ENCODE measurements around the gene FHIT. TPM values are rescaled to one million over a fixed set of nuclear protein-coding genes. Genes with fewer than 3 reads are reported as not detected.

FHIT gene
- total RNA-seq, 4 donors from 2014 or later = 4.6 to 6.1 (median 5.7) TPM

DNA sequence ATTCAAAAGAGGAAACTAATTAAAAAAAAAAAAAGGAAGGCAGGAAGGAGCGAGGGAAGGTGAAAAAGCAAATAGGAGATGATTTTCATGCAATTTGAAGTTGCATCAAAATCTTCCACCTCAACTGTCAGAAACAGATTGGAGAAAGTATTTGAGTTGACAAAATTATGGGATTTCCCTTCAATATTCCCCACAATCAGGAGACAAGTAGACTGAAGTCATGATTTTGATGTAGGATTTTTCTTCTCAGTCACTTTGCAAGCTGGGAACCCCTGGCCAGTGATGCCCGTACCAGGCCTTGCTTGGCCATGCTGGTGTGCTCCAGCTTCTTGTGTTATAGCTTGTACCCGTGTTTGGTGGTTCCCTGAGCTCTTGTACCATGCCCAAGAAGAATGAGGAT, 1347.0 kb downstream of the FHIT start:
- no peaks in the 10 kb centered on the region for H3K9me3 ChIP-seq
- WGBS = 92% methylated on average over 3 of the region's 3 CpGs
- H3K4me1 ChIP-seq = no peaks in the 10 kb centered on the region
- no peak overlapping the region for H3K4me3 ChIP-seq
- no peak overlapping the region for H3K27ac ChIP-seq (replicated peaks in 1 of 4)
- TF ChIP-seq CTCF (IDR thresholded peaks at IDR 0.05) (no peak), POLR2AphosphoS5 (IDR thresholded peaks at IDR 0.05) (no peak), EP300 (IDR thresholded peaks at IDR 0.05) (no peak), POLR2A (IDR thresholded peaks at IDR 0.05; ENCODE audit: low read depth) (no peak)
- intact Hi-C loops (cut with DNase I) = no loop called here
- H3K36me3 ChIP-seq = no peaks in the 10 kb centered on the region
- no peak for DNase-seq (ENCODE audit: extremely low spot score)
- no peaks in the 10 kb centered on the region for H3K27me3 ChIP-seq

DNA sequence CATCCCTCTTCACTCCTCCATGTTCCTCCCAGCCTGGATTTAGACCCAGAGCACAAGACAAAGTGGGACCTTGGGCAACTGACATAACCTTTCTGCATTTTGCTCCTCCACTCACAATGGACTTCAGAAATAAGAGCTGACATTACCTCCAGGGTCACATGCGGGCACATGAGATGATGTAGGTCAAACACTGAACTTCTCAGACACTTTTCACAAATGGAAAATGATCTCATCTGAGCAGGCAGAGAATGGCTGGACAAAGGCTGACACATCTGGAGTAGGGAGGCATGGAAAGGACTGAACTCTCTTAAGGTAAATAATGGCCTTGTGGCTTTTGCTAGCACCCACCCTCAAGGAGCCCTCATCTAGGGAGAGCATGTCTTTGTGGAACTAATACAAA, 1352.2 kb downstream of the FHIT start:
- Histone ChIP-seq H3K36me3 (no peaks in the 10 kb centered on the region), H3K27me3 (no peaks in the 10 kb centered on the region), H3K4me1 (no peaks in the 10 kb centered on the region), H3K27ac (replicated peaks in 1 of 4) (no peak overlapping the region), H3K9me3 (no peaks in the 10 kb centered on the region), H3K4me3 (no peak overlapping the region)
- intact Hi-C loops (cut with DNase I) = no loop called here
- no peak for DNase-seq (ENCODE audit: extremely low spot score)
- TF ChIP-seq POLR2AphosphoS5 (IDR thresholded peaks at IDR 0.05) (no peak), EP300 (IDR thresholded peaks at IDR 0.05) (no peak), POLR2A (IDR thresholded peaks at IDR 0.05; ENCODE audit: low read depth) (no peak), CTCF (IDR thresholded peaks at IDR 0.05) (no peak)
- 100% methylated on average over 1 of the region's 1 CpG for WGBS

DNA sequence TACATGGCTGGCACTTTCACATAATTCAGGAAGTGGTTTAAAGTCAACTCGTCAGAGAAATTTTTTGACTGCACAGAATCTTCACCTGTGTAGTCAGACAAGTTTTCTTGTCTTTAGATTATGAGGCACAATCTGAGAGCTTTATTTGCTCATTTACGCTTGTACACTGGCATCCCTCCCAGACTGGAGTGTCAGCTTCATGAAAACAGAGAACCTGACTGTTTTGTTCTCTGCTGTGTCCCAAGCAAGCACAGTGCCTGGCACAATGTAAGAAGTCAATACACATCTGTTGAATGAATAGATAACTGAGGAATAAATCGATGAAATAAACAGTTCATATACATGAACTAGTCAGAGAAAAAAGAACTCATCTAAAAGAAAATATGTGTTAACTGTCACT, 1355.3 kb downstream of the FHIT start:
- H3K4me3 ChIP-seq = no peak overlapping the region
- intact Hi-C loops (cut with DNase I) = no loop called here
- no peaks in the 10 kb centered on the region for H3K36me3 ChIP-seq
- H3K9me3 ChIP-seq = no peaks in the 10 kb centered on the region
- no peak overlapping the region for H3K27ac ChIP-seq (replicated peaks in 1 of 4)
- no peaks in the 10 kb centered on the region for H3K27me3 ChIP-seq
- 76% methylated on average over 3 of the region's 3 CpGs for WGBS
- TF ChIP-seq POLR2A (IDR thresholded peaks at IDR 0.05; ENCODE audit: low read depth) = no peak
- no peak for TF ChIP-seq EP300 (IDR thresholded peaks at IDR 0.05)
- no peak for TF ChIP-seq POLR2AphosphoS5 (IDR thresholded peaks at IDR 0.05)
- TF ChIP-seq CTCF (IDR thresholded peaks at IDR 0.05) = no peak
- H3K4me1 ChIP-seq = no peaks in the 10 kb centered on the region
- no peak for DNase-seq (ENCODE audit: extremely low spot score)

- no peaks in the 10 kb centered on the region for H3K4me1 ChIP-seq
- H3K27ac ChIP-seq (replicated peaks in 1 of 4) = no peak overlapping the region
- no peak overlapping the region for H3K4me3 ChIP-seq
- no peak for DNase-seq (ENCODE audit: extremely low spot score)
- no peaks in the 10 kb centered on the region for H3K36me3 ChIP-seq
- intact Hi-C loops (cut with DNase I) = no loop called here
- no peaks in the 10 kb centered on the region for H3K9me3 ChIP-seq
- TF ChIP-seq POLR2A (IDR thresholded peaks at IDR 0.05; ENCODE audit: low read depth) (no peak), POLR2AphosphoS5 (IDR thresholded peaks at IDR 0.05) (no peak), EP300 (IDR thresholded peaks at IDR 0.05) (no peak), CTCF (IDR thresholded peaks at IDR 0.05) (no peak)
- H3K27me3 ChIP-seq = no peaks in the 10 kb centered on the region
- WGBS = 96% methylated on average over 2 of the region's 2 CpGs
Observed at GRCh38 chr3:59894425-59895121, 1356.7 kb downstream of the FHIT start.

DNA sequence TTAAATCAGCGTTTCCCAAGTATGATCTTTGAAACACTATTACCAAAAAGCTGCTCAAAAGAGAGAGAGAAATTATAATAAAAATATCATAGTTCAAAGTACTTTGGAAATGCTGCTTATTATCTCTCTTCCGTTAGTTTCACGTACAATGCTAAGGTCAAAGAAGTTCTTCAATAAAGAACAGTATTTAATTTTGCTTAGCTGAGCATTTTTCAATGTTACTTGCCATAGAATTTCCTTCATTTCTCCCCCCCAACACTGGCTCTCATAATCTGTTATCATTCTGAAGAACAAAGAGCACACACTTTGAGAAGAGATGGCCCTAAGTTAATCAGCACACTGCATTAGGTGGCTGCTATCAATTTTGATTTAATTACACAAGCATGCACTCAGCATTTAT, 1360.6 kb downstream of the FHIT start:
- Histone ChIP-seq H3K36me3 (no peaks in the 10 kb centered on the region), H3K27me3 (no peaks in the 10 kb centered on the region), H3K4me1 (no peaks in the 10 kb centered on the region), H3K27ac (replicated peaks in 1 of 4) (no peak overlapping the region), H3K9me3 (no peaks in the 10 kb centered on the region), H3K4me3 (no peak overlapping the region)
- no peak for DNase-seq (ENCODE audit: extremely low spot score)
- TF ChIP-seq EP300 (IDR thresholded peaks at IDR 0.05) (no peak), POLR2AphosphoS5 (IDR thresholded peaks at IDR 0.05) (no peak), POLR2A (IDR thresholded peaks at IDR 0.05; ENCODE audit: low read depth) (no peak), CTCF (IDR thresholded peaks at IDR 0.05) (no peak)
- 94% methylated on average over 3 of the region's 3 CpGs for WGBS
- intact Hi-C loops (cut with DNase I) = no loop called here

Measured in esophagus muscularis mucosa (tissue), 4 donors.